GM19035 (cell line): ENCODE measurements around the gene CHST15.

Source experiments
- ATAC-seq: cut with Tn5 transposase; IDR thresholded peaks from one replicate; pipeline ENCODE4 v1.9.1; 2021; ENCODE audit not compliant: unreplicated experiment

The CHST15 gene

DNA sequence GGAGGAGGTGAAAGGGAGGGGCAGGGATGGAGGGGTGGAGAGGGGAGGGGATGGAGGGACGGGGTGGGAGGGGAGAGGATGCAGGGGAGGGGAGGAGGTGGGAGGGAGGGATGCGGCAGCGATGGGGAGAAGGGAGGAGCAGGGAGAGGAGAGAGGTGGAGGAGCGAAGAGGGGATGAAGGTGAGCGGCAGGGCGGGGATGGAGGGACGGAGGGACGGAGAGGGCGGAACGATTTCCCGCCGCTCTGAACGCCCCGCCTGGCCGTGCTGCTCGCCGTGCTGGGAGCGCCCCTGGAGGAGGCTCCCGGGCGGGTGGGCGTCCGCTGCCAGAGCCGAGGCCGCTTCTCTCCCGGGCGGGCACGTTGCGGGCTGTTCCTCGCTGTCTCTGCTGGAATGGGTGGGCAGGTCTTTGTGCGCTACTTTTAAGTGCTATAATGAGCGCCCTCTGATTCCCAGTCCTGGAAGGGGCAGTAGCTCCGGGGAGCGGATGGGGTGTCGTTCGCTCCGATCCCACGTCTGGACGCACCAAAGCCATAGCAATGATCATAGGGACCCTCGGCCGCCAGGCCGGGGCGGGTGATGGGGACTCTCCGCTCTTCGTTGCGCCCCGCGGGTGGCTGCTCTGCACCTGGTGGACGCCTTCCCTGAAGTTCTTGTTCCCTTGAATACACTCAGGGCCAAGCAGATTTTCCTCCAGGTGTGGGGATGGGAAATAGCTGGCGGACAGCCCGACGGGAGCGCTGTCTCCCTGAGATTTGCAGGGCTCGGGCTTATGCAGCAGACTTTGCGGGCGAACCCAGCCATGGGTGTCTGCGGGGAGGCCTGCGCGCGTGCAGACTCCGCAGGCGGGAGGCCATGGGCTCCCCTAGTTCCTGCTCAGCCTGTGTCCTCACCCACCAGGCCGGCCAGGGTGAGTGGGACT is 120.7 kb downstream of the CHST15 start:
- no peak for ATAC-seq

DNA sequence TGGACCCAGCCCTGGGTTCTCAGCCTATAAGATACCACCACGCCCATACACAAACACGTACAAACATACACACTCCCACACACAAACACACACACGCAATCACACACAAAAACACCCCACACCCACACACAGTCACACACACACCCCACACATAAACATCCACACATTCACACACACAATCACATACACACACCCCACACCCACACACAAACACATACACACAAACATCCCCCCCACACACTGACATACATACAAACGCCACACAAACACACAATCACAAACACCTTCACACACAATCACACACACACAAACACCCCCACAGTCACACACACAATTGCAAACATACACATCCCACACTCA is 122.5 kb downstream of the CHST15 start:
- no peak for ATAC-seq

DNA sequence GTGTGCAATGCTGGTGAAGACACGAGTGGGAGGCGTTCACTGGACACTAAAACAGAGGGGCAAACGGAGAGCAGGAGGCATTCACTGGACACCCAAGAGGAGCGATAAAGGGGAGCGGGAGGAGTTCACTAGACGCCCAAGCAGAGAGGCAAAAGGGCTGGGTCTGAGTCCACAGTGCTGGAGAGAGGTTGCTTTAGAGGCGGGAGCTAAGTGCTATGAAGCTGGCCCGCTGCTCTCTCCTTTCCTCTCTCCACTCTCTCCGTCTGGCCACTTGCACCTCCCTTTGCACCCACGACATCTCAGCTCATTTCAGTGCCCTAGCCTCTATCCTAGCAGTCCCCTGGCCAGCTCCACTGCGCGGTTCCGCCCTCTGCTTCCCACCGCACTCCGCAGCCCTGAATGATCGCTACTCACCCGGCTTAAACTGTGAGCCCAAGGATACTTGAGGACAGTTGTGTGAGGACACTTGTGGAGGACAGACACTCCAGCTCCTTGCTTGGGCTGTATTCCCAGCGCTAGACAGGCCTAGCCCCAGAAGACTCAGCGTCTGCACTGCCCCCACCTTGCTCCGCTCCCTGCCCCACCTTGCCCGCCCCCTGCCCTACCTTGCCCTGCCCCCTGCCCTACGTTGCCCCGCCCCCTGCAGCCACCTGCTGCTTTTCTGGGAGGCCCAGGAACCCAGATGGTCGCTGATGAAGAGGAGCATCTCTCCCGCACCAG is 123.0 kb downstream of the CHST15 start:
- no peak for ATAC-seq

DNA sequence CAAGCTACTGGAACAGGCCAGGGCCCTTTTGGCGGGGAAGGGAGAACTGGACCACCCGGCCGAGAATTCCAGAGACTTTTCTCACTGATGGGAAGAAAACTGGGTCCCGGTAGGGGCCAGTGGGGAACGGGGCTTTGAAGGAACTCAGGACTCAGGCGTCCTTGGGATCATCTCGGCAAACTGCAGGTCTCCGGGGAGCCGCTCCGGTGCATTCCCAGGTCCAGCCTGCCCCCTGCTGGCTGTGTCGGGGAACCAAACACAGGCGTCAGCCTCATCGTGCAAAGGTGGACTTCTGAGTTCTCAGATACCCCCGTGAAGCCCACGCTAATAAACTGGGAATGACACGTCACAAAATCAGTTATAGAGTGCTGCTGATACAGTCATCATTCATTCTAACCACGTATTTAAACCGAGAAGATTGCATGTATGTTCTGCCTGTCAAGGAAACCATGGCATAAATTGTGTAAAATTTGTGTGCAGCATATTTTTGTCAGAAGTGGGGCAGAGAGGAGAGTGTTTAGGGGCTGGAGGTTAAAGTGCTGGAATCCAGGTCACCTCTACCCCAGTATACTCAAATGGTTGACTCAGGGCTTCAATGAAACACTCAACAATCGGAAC is 125.7 kb downstream of the CHST15 start:
- ATAC-seq, result no peak

DNA sequence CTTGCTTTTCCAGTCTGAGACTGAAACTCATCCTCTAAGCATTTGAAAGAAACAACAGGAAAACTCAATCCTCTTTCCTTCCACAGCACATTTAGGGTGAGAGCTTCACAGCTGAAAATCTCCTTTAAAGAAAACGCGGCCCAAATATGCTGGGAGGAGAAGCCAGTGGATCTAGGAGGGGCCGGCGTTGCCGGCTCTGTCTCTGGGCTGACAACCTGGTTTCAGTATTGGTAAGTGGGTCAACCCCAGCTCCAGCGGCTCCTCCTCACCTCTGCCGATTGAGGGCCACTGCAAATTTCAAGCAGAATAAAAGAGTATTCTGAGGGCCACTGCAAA is 126.5 kb downstream of the CHST15 start:
- ATAC-seq, result no peak

DNA sequence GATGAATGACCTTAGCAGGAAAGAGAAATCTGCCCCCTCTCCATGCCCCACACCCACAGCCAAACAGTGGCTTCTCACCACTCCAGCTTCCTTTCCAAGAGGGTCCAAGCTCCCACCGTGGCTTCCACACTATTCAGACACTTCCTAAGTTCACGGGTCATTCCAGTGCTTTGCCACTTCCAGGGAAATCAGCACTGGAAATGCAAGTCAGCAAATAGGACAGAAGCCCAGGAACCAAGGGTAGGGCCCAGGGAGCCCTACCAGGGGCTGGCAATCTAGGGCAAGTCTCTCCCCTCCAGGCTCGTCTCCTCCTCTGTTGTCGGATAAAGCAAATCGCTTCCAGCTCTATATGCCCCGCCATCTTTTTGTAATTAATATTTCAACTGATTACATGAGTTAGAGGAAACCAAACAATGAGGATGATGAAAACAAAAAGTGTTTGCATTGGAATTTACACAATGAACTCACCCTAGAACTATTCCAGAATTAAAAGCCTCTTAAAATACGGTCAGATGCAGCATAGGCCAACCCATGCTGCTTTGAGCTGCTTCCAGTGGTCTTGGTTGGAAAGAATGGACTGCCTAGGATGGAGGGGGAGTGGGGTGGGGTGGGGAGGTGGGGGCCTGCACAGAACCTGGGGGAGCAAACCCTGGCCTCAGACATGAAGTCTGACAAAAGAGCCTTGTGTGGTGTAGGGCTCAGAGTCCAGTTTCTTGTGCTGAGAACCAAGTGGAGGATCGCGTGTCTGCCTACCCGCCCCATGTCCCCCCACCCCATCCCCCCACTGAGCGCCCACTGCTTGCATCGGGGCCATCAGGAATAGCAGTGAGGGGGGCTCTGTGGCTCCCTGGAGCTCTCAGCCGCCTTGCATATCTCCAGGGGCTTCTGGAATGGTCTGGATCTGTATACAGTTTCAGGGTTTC is 127.2 kb downstream of the CHST15 start:
- no peak for ATAC-seq

DNA sequence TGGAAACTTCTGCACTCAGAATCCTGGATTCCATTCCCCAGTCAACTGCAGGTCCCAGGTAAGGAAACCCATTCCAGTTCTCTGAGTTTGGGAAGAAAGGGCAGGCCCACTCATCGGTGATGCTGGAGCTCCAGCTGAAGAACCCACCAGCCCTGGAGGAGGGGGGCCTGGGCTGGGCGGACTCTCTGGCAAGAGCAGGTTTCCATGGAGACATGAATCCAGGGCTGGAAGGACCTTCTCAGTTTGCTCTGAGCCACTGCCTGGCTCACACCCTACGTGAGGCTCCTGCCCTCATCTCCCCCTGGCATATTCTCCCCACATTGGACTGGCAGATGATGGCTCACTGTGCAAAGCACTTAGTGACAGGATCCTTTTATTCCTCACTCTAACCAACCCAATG is 128.4 kb downstream of the CHST15 start:
- no peak for ATAC-seq

DNA sequence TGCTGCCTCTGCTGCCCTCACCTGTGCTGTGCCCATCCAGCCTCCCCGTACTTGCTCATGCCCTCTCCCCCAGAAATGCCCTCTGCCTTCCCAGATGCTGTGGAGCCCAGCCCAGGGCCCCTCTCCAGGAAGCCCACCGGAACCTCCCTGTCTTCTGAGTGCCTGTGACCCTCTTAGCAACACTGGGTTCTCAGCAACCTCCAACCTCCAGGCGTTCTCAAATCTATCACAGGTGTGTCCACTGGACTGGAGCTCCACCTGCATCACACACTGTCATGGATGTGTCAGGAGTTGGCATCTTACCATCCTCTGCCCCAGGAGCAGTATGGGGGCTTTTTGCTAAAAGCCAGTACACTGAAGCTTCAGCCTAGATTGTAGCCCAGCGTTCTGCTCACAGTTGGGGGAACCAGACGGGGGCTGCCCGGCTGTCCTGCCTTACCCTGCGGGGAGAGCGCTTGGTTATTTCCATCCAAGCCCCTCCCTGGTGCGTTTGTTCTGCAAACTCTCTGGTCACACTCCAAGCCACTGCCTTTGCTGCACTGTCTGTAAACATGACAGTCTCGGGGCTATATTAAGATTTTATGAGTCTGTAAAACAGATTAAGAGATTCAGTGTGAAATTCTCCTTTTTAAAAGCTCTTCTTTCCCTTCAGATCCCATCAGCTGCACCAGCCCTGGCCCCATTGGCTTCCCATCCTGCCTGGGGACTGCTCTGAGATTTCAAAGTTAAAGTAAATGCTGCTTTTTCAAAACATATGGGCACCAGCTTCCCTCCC is 130.5 kb downstream of the CHST15 start:
- no peak for ATAC-seq

DNA sequence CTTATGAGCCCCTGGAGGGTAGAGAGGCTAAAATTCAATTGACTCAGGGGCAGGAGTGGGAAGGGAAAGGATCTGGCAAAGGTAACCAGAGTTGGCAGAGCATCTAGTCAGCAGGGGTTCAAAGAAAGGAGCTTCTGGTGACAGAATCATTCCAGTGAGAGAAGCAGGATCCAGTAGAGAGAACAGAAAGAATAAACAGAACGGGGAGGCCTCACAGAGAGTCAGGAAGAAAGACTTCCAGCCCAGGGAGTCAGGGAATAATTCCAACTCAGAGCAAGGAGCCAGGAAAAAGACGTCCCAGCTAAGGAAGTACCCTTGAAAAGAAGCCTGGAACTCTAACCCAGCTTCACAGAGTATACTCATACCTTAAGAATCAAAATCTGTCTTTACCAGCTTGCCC is 135.2 kb downstream of the CHST15 start:
- ATAC-seq, result no peak
